Osteocyte (in vitro differentiated cells): ENCODE results near the gene SULT4A1. TPM values are rescaled to one million over a fixed set of nuclear protein-coding genes. Genes with fewer than 3 reads are reported as not detected.

ENCODE experiments used
- DNase-seq: peaks from one replicate; pipeline ENCODE4 v3.0.0; 2021; ENCODE audit warnings: mixed read lengths; ENCODE audit not compliant: unreplicated experiment; ENCODE audit errors: extremely low spot score
- H3K27ac Mint-ChIP-seq: one replicate; pipeline ENCODE4 v1.8.0; 2021; ENCODE audit warnings: mild to moderate bottlenecking, mixed read lengths; ENCODE audit not compliant: unreplicated experiment
- H3K27me3 Mint-ChIP-seq: one replicate; pipeline ENCODE4 v1.8.0; 2021; ENCODE audit warnings: mixed read lengths; ENCODE audit not compliant: unreplicated experiment
- H3K36me3 Mint-ChIP-seq: one replicate; pipeline ENCODE4 v1.8.0; 2021; ENCODE audit warnings: mixed read lengths; ENCODE audit not compliant: unreplicated experiment
- H3K4me1 Mint-ChIP-seq: one replicate; pipeline ENCODE4 v1.8.0; 2021; ENCODE audit warnings: mixed read lengths; ENCODE audit not compliant: unreplicated experiment
- H3K4me3 Mint-ChIP-seq: one replicate; pipeline ENCODE4 v1.8.0; 2021; ENCODE audit warnings: mild to moderate bottlenecking, moderate library complexity, mixed read lengths; ENCODE audit not compliant: unreplicated experiment
- H3K9me3 Mint-ChIP-seq: one replicate; pipeline ENCODE4 v1.8.0; 2021; ENCODE audit warnings: mixed read lengths; ENCODE audit not compliant: unreplicated experiment
- total RNA-seq: library from RNA; stranded (reverse); gene quantifications from 2 replicates; pipeline ENCODE4 v1.2.1, GENCODE V29; 2021
- TF ChIP-seq, protein P1 (sequence below): fragments of 200-600 bp; sonication (generic); IDR thresholded peaks from 2 replicates; pipeline ENCODE4 v1.5.0; 2021; ENCODE audit warnings: antibody characterized with exemption, mild to moderate bottlenecking, moderate library complexity

The SULT4A1 gene
- total RNA-seq, 1 donor from 2014 or later: not detected

- Mint-ChIP-seq H3K4me3 (no peak overlapping the region), H3K27me3 (peaks cover 13% of the 10 kb centered on the region), H3K36me3 (no peaks in the 10 kb centered on the region), H3K27ac (no peak overlapping the region), H3K9me3 (no peaks in the 10 kb centered on the region), H3K4me1 (peaks cover 14% of the 10 kb centered on the region)
- TF ChIP-seq, protein P1, sequence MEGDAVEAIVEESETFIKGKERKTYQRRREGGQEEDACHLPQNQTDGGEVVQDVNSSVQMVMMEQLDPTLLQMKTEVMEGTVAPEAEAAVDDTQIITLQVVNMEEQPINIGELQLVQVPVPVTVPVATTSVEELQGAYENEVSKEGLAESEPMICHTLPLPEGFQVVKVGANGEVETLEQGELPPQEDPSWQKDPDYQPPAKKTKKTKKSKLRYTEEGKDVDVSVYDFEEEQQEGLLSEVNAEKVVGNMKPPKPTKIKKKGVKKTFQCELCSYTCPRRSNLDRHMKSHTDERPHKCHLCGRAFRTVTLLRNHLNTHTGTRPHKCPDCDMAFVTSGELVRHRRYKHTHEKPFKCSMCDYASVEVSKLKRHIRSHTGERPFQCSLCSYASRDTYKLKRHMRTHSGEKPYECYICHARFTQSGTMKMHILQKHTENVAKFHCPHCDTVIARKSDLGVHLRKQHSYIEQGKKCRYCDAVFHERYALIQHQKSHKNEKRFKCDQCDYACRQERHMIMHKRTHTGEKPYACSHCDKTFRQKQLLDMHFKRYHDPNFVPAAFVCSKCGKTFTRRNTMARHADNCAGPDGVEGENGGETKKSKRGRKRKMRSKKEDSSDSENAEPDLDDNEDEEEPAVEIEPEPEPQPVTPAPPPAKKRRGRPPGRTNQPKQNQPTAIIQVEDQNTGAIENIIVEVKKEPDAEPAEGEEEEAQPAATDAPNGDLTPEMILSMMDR: no peak
- no peak for DNase-seq
Observed at GRCh38 chr22:43897751-43898261, 35.5 kb upstream of the SULT4A1 start.

- no peak overlapping the region for H3K27ac Mint-ChIP-seq
- TF ChIP-seq, protein P1: no peak
- H3K27me3 Mint-ChIP-seq: peaks cover 23% of the 10 kb centered on the region
- no peaks in the 10 kb centered on the region for H3K9me3 Mint-ChIP-seq
- H3K4me3 Mint-ChIP-seq: no peak overlapping the region
- H3K36me3 Mint-ChIP-seq: no peaks in the 10 kb centered on the region
- no peaks in the 10 kb centered on the region for H3K4me1 Mint-ChIP-seq
- DNase-seq: no peak
Observed at GRCh38 chr22:43895986-43896645, 33.8 kb upstream of the SULT4A1 start.

DNA sequence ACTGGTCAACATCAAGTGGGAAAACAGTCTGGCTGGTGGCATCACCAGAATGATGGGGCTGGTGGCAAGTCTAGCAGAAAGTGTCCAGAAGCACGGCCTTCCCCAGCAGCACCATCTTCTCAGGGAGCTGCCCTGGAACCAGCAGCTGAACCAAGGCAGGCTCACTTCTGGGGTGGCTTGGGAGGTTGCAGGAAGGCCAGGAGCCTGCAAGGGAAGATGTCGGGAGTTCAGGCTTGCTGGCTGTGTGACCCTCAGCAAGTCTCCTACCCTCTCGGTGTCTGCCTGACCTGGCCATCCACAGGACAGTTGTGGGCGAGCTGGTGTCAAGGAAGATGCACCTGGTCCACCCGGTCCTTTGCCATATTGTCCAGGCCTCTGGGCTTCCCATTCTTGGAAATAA lies 31.8 kb upstream of the SULT4A1 start:
- Mint-ChIP-seq H3K27me3 (peaks cover 37% of the 10 kb centered on the region), H3K4me1 (no peaks in the 10 kb centered on the region), H3K27ac (no peak overlapping the region), H3K4me3 (no peak overlapping the region), H3K9me3 (no peaks in the 10 kb centered on the region), H3K36me3 (no peaks in the 10 kb centered on the region)
- DNase-seq: no peak
- TF ChIP-seq, protein P1: no peak

DNA sequence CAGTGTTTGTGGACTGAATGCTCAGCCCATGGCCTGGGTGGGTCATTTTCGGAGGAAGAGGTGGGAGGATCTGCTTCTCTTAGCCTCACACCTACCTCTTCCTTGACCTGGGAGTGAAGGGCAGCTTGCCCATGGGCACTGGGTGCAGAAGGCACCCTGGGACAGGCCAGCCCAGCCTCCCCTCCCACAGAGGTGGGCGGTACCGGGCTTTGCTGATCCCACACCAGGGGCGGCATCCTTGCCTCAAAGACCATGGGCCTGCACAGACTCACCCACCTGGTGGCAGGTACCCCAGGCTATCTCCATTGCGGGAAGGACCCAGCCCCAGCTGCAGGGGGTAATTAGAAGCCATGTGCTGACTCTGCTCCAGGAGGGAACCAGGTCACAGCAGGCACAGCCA lies 31.0 kb upstream of the SULT4A1 start:
- Mint-ChIP-seq H3K9me3 (no peaks in the 10 kb centered on the region), H3K4me3 (no peak overlapping the region), H3K36me3 (no peaks in the 10 kb centered on the region), H3K4me1 (no peaks in the 10 kb centered on the region), H3K27me3 (peaks cover 42% of the 10 kb centered on the region), H3K27ac (no peak overlapping the region)
- no peak for DNase-seq
- TF ChIP-seq, protein P1: no peak

DNA sequence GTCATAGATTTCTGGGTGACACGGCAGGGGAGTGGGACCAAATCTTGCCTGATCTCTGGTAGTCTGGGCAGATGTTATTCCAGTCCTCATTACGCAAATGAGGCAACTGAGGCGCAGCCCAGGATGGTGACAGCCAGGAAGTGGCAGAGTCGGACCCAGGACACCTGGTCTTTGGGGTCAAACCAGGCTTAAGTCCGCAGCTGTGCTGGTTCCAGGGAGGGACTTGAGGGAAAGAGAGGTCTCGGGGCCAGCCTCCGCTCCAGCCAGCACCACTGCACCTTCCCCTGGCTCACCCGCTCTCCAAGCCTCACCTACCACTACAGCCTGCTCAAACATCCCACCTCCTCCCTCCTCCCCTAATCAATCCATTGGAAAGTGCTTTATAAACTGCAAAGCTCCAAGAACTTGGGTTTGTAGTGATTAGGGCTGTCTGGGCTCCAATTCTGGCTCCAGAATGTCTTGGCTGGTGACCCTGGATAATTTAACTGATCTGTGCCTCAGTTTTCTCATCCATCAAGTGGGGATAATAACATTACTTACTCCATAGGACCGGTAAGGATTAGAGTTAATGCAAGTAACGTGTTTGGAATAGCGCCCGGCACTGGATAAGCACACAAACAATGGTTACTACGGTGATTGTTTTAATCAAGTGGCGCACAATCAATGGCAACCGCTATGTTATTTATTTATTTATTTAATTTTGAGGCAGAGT lies 30.0 kb upstream of the SULT4A1 start:
- TF ChIP-seq, protein P1: no peak
- Mint-ChIP-seq H3K36me3 (no peaks in the 10 kb centered on the region), H3K27ac (no peak overlapping the region), H3K4me3 (no peak overlapping the region), H3K4me1 (no peaks in the 10 kb centered on the region), H3K9me3 (no peaks in the 10 kb centered on the region), H3K27me3 (peaks cover 46% of the 10 kb centered on the region)
- no peak for DNase-seq
